ENCODE results near the gene PRTN3. TPM values are rescaled to one million over a fixed set of nuclear protein-coding genes. Genes with fewer than 3 reads are reported as not detected.

PRTN3 gene, protein sequence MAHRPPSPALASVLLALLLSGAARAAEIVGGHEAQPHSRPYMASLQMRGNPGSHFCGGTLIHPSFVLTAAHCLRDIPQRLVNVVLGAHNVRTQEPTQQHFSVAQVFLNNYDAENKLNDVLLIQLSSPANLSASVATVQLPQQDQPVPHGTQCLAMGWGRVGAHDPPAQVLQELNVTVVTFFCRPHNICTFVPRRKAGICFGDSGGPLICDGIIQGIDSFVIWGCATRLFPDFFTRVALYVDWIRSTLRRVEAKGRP
- 6.5 TPM for polyA plus RNA-seq (2013)

DNA sequence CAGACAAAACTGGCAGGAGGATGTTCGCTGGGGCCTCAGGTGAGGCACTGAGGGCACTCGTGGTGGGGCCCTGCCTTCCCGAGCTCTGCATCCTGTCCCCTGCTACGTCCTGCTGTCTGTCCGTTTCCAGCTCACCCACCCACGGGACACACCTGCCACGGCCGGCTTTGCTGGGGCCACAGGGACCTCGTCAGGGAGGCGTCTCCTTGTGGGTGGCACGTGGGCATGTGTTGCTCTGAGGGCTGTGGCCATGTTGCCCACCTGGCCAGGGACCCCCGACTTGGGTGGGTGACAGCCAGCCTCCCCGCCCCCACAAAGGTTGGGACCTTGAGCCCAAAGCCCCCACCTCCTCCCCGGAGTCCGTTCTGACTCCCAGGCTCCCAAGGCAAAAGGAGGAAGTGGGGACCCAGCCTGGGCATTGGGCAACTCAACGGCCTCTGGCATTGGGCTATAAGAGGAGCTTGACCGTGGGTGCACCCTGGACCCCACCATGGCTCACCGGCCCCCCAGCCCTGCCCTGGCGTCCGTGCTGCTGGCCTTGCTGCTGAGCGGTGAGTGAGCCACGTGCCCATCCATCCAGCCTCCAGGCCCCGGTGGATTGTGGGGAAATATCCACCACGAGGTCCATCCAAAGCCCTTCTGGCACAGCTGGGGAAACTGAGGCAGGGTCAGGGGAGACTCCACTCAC, at the start of gene PRTN3:
Gene PRTN3 (plus strand): TSS at position 481 of the 688 bp plus-strand sequence. CDS start 10 bp downstream, at position 491.
- 75% methylated on average over 16 of the region's 24 CpGs for WGBS (ENCODE audit: insufficient coverage)
- DNase-seq = no peak
- no peaks in the 10 kb centered on the region for H3K9me3 ChIP-seq (ENCODE audit: control extremely low read depth in 1 of 5, control insufficient read depth in 4 of 5, insufficient read depth in 2 of 5, low read depth in 1 of 5, low read length in 4 of 5)
- ChIA-PET POLR2A (no interaction called here), CTCF (interaction anchor here (0.9 to 2.0 kb wide), 5 partner anchors 10 to 83 kb away, joined by 3 to 11 read pairs (median 4); no protein-coding TSS in a partner anchor)
- H3K4me3 ChIP-seq (ENCODE audit: control insufficient read depth in 1 of 7, extremely low read depth in 1 of 7, insufficient read depth in 4 of 7, low read depth in 2 of 7, low read length in 6 of 7) = no peak within 1 kb of the TSS
- peaks cover 0 to 17% (median 12%) of the 10 kb centered on the region in 4 experiments for H3K4me1 ChIP-seq (ENCODE audit: control extremely low read depth in 1 of 4, control insufficient read depth in 4 of 4, insufficient read depth in 4 of 4, low read length in 3 of 4)
- H3K36me3 ChIP-seq (ENCODE audit: control insufficient read depth in 4 of 4, insufficient read depth in 4 of 4, low read length in 3 of 4) = no peaks in the 10 kb centered on the region
- H3K27ac ChIP-seq (ENCODE audit: insufficient read depth in 1 of 2, low read depth in 1 of 2, low read length in 2 of 2, poor library complexity in 1 of 2, severe bottlenecking in 2 of 2) = no peak within 1 kb of the TSS
- peaks cover 0 to 49% (median 4%) of the 10 kb centered on the region in 5 experiments for H3K27me3 ChIP-seq (replicated peaks in 2 of 5; ENCODE audit: control insufficient read depth in 4 of 5, insufficient read depth in 5 of 5, low read length in 4 of 5)

DNA sequence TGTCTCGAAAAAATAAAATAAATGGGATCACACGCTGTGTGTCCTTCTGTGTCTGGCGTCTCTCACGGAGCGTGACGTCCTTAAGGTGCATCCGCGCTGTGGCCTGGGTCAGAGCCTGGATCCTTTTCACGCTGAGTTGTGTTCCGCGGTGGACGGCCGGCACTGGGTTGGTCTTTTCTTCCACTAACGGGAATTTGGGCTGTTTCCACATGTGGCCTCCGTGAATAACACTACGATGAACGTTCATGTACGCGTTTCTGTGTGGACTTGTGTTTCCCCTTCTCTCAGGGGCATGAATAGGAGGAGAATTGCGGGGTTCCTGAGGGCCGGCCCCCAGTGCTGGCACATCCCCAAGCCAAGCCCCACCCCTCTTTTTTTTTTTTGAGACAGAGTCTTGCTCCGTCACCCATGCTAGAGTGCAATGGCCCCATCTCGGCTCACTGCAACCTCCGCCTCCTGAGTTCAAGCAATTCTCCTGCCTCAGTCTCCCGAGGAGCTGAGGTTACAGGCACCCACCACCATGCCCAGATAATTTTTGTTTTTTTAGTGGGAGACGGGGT, 49.7 kb upstream of the PRTN3 start:
- no peak for DNase-seq
- ChIA-PET POLR2A (no interaction called here), CTCF (interaction anchor here (0.6 to 0.7 kb wide), 2 partner anchors 48 to 706 kb away, joined by 3 read pairs; no protein-coding TSS in a partner anchor)
- no peaks in the 10 kb centered on the region for H3K36me3 ChIP-seq (ENCODE audit: control insufficient read depth in 4 of 4, insufficient read depth in 4 of 4, low read length in 3 of 4)
- H3K9me3 ChIP-seq (ENCODE audit: control extremely low read depth in 1 of 5, control insufficient read depth in 4 of 5, insufficient read depth in 2 of 5, low read depth in 1 of 5, low read length in 4 of 5) = no peaks in the 10 kb centered on the region
- H3K4me1 ChIP-seq (ENCODE audit: control extremely low read depth in 1 of 4, control insufficient read depth in 4 of 4, insufficient read depth in 4 of 4, low read length in 3 of 4) = peaks cover 0 to 25% (median 24%) of the 10 kb centered on the region in 4 experiments
- WGBS (ENCODE audit: insufficient coverage) = 88% methylated on average over 23 of the region's 26 CpGs
- no peaks in the 10 kb centered on the region for H3K27me3 ChIP-seq (replicated peaks in 2 of 5; ENCODE audit: control insufficient read depth in 4 of 5, insufficient read depth in 5 of 5, low read length in 4 of 5)
- no peak overlapping the region for H3K4me3 ChIP-seq (ENCODE audit: control insufficient read depth in 1 of 7, extremely low read depth in 1 of 7, insufficient read depth in 4 of 7, low read depth in 2 of 7, low read length in 6 of 7)
- peak overlapping the region in 1 of 2 experiments; percentile 66 for H3K27ac ChIP-seq (ENCODE audit: insufficient read depth in 1 of 2, low read depth in 1 of 2, low read length in 2 of 2, poor library complexity in 1 of 2, severe bottlenecking in 2 of 2)

DNA sequence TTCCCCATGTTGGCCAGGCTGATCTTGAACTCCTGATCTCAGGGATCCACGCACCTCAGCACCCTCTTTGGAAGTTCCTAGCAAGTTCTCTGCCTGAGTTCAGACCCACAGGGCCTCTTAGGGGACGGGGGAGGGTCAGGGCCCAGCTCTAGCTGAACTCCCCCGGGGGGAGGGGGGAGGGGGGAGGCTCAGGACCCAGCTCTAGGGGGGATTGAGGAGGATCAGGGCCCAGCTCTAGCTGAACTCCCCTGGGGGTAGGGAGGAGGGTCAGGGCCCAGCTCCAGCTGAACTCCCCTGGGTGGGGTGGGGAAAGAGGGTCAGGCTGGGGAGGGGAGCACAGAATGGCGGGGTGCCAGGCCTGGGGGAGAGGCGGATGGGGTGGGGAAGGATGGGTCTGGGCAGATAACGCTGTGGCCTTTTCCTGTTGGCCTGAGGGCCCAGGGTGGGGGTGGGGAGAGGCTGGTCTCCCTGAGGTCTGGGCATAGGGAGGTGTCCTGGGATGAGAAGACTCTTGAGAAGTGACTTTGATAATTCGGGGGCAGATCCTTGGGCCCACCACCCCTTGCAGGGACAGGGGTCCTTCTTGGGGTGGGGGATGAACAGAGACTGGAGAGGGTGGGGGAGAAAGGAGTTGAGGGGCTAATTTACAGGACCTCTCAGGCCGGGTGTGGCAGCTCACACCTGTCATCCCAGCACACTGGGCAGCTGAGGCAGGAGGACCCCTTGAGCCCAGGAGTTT, 49.1 kb upstream of the PRTN3 start:
- Histone ChIP-seq H3K4me1 (ENCODE audit: control extremely low read depth in 1 of 4, control insufficient read depth in 4 of 4, insufficient read depth in 4 of 4, low read length in 3 of 4) (peaks cover 0 to 32% (median 28%) of the 10 kb centered on the region in 4 experiments), H3K27ac (ENCODE audit: insufficient read depth in 1 of 2, low read depth in 1 of 2, low read length in 2 of 2, poor library complexity in 1 of 2, severe bottlenecking in 2 of 2) (peak overlapping the region in 1 of 2 experiments; percentile 66), H3K4me3 (ENCODE audit: control insufficient read depth in 1 of 7, extremely low read depth in 1 of 7, insufficient read depth in 4 of 7, low read depth in 2 of 7, low read length in 6 of 7) (no peak overlapping the region), H3K36me3 (ENCODE audit: control insufficient read depth in 4 of 4, insufficient read depth in 4 of 4, low read length in 3 of 4) (no peaks in the 10 kb centered on the region), H3K27me3 (replicated peaks in 2 of 5; ENCODE audit: control insufficient read depth in 4 of 5, insufficient read depth in 5 of 5, low read length in 4 of 5) (no peaks in the 10 kb centered on the region), H3K9me3 (ENCODE audit: control extremely low read depth in 1 of 5, control insufficient read depth in 4 of 5, insufficient read depth in 2 of 5, low read depth in 1 of 5, low read length in 4 of 5) (no peaks in the 10 kb centered on the region)
- CTCF ChIA-PET = interaction anchor here (0.6 to 0.7 kb wide), 2 partner anchors 47 to 706 kb away, joined by 3 read pairs; no protein-coding TSS in a partner anchor
- no peak for DNase-seq
- WGBS (ENCODE audit: insufficient coverage) = 88% methylated on average over 3 of the region's 8 CpGs
- POLR2A ChIA-PET = no interaction called here

DNA sequence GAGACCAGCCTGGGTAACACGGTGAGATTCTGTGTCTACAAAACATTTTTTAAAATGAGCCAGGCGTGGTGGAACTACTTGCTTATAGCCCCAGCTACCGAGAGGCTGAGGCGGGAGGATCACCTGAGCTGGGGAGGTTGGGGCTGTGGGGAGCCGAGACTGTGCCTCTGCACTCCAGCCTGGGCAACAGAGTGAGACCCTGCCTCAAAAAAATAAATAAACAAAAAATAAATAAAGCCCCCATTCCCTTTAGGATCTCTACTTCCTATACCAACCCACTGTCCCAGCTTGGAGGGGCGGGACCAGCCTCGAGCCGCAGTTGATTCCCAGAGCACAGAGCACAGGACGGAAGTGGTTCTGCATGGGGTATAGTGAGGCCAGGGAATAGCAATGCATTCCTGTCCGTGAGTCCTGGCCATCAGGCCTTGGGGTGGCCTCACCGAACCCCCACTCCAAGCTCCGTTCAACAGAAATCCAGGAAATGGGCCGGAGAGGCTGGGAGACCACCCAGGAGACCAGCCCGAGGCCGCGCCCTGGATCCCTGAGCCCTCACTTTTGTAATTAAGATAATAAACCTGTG, 48.4 kb upstream of the PRTN3 start:
- H3K27ac ChIP-seq (ENCODE audit: insufficient read depth in 1 of 2, low read depth in 1 of 2, low read length in 2 of 2, poor library complexity in 1 of 2, severe bottlenecking in 2 of 2) = peak overlapping the region in 1 of 2 experiments; percentile 66

DNA sequence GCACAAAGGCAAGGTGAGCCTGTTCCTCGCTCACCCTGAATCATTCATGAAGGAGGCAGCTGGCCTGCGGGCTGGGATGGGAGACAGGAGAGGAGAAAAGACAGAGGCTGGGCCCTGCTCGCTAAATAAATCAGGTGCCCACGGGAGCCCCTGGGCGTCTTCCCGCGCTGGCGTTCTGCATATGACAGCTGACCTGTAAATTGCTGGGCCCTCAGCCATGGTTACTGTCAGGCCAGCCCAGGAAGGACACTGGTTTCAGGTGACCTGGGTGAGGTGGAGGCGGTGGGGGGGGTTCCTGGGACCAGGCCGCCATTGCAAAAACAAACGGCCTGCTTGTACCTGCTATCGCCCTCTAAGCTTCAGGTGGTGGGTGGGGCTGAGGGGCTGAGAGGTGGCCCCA, 47.0 kb upstream of the PRTN3 start:
- 96% methylated on average over 11 of the region's 12 CpGs for WGBS (ENCODE audit: insufficient coverage)
- Histone ChIP-seq H3K36me3 (ENCODE audit: control insufficient read depth in 4 of 4, insufficient read depth in 4 of 4, low read length in 3 of 4) (peaks cover 0 to 8% (median 0%) of the 10 kb centered on the region in 4 experiments), H3K27me3 (replicated peaks in 2 of 5; ENCODE audit: control insufficient read depth in 4 of 5, insufficient read depth in 5 of 5, low read length in 4 of 5) (no peaks in the 10 kb centered on the region), H3K4me3 (ENCODE audit: control insufficient read depth in 1 of 7, extremely low read depth in 1 of 7, insufficient read depth in 4 of 7, low read depth in 2 of 7, low read length in 6 of 7) (no peak overlapping the region), H3K4me1 (ENCODE audit: control extremely low read depth in 1 of 4, control insufficient read depth in 4 of 4, insufficient read depth in 4 of 4, low read length in 3 of 4) (peaks cover 0 to 32% (median 30%) of the 10 kb centered on the region in 4 experiments), H3K9me3 (ENCODE audit: control extremely low read depth in 1 of 5, control insufficient read depth in 4 of 5, insufficient read depth in 2 of 5, low read depth in 1 of 5, low read length in 4 of 5) (no peaks in the 10 kb centered on the region), H3K27ac (ENCODE audit: insufficient read depth in 1 of 2, low read depth in 1 of 2, low read length in 2 of 2, poor library complexity in 1 of 2, severe bottlenecking in 2 of 2) (no peak overlapping the region)
- POLR2A ChIA-PET = no interaction called here
- CTCF ChIA-PET = no interaction called here
- DNase-seq = no peak

More for the DNA sequence above, 48.4 kb upstream of the PRTN3 start:
- peaks cover 0 to 32% (median 28%) of the 10 kb centered on the region in 4 experiments for H3K4me1 ChIP-seq (ENCODE audit: control extremely low read depth in 1 of 4, control insufficient read depth in 4 of 4, insufficient read depth in 4 of 4, low read length in 3 of 4)
- H3K9me3 ChIP-seq (ENCODE audit: control extremely low read depth in 1 of 5, control insufficient read depth in 4 of 5, insufficient read depth in 2 of 5, low read depth in 1 of 5, low read length in 4 of 5) = no peaks in the 10 kb centered on the region
- H3K4me3 ChIP-seq (ENCODE audit: control insufficient read depth in 1 of 7, extremely low read depth in 1 of 7, insufficient read depth in 4 of 7, low read depth in 2 of 7, low read length in 6 of 7) = no peak overlapping the region
- DNase-seq = no peak
- WGBS (ENCODE audit: insufficient coverage) = 93% methylated on average over 11 of the region's 16 CpGs
- ChIA-PET POLR2A (no interaction called here), CTCF (no interaction called here)
- H3K36me3 ChIP-seq (ENCODE audit: control insufficient read depth in 4 of 4, insufficient read depth in 4 of 4, low read length in 3 of 4) = no peaks in the 10 kb centered on the region
- no peaks in the 10 kb centered on the region for H3K27me3 ChIP-seq (replicated peaks in 2 of 5; ENCODE audit: control insufficient read depth in 4 of 5, insufficient read depth in 5 of 5, low read length in 4 of 5)

DNA sequence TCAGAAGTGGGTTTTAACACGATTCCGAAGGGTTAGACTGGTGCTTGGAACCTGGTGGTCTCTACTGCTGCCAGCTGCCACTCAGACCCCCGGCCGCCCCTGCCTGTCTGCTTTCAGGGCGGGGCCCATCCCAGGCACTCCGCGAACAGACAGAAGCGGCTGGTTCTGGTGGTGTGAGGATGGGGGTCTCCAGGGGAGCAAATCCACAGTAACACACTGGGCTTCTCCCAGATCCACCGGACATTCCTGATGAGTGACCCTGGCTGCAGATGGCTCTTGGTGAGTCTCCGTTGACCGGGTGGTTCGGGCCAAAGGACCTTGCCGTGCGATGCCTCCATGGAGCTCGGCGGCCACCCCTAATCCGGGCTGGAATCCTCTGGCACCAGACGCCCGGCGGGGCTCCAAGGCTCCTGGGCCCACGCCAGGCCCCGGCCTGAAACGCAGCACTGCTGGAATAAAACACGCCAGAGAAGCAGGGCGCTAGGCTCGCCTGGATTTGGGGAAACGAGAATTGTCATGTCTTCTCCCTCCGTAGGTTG, 45.7 kb upstream of the PRTN3 start:
- Histone ChIP-seq H3K4me3 (ENCODE audit: control insufficient read depth in 1 of 7, extremely low read depth in 1 of 7, insufficient read depth in 4 of 7, low read depth in 2 of 7, low read length in 6 of 7) (no peak overlapping the region), H3K9me3 (ENCODE audit: control extremely low read depth in 1 of 5, control insufficient read depth in 4 of 5, insufficient read depth in 2 of 5, low read depth in 1 of 5, low read length in 4 of 5) (no peaks in the 10 kb centered on the region), H3K27me3 (replicated peaks in 2 of 5; ENCODE audit: control insufficient read depth in 4 of 5, insufficient read depth in 5 of 5, low read length in 4 of 5) (no peaks in the 10 kb centered on the region), H3K4me1 (ENCODE audit: control extremely low read depth in 1 of 4, control insufficient read depth in 4 of 4, insufficient read depth in 4 of 4, low read length in 3 of 4) (peaks cover 0 to 35% (median 31%) of the 10 kb centered on the region in 4 experiments), H3K27ac (ENCODE audit: insufficient read depth in 1 of 2, low read depth in 1 of 2, low read length in 2 of 2, poor library complexity in 1 of 2, severe bottlenecking in 2 of 2) (no peak overlapping the region), H3K36me3 (ENCODE audit: control insufficient read depth in 4 of 4, insufficient read depth in 4 of 4, low read length in 3 of 4) (peaks cover 0 to 20% (median 4%) of the 10 kb centered on the region in 4 experiments)
- DNase-seq = no peak
- ChIA-PET CTCF (no interaction called here), POLR2A (no interaction called here)
- over 99% methylated on average over 25 of the region's 28 CpGs for WGBS (ENCODE audit: insufficient coverage)

Data from common myeloid progenitor, CD34-positive (primary cell).